Kidney (tissue), 14 donors: Measurements from ENCODE around the gene PINK1. TPM values are rescaled to one million over a fixed set of nuclear protein-coding genes. Genes with fewer than 3 reads are reported as not detected.
A peak's percentile ranks its signal among the peaks of the same experiment; 100 is the strongest.

ENCODE experiments used
- DNase-seq, 5 donors: peaks; one replicate each; pipeline ENCODE4 v3.0.0-alpha.2; 2013 to 2020
- FAIRE-seq: peaks from 2 replicates; lab custom pipeline; 2012; peaks lifted over from hg19 to GRCh38; lab: Jason Lieb, UNC
- H3K27ac ChIP-seq, 2 donors: one replicate each; pipeline ENCODE4 v1.7.0; 2013; ENCODE audit warnings: low read depth in 2 of 2, low read length in 2 of 2, inconsistent platforms in 1 of 2
- H3K27me3 ChIP-seq: one replicate; pipeline ENCODE4 v1.7.1; 2013; ENCODE audit warnings: low read length, inconsistent platforms; ENCODE audit not compliant: control insufficient read depth, insufficient read depth
- H3K36me3 ChIP-seq, 3 donors: one replicate each; pipeline versions ENCODE4 v1.7.0 to v1.7.1; 2013; ENCODE audit warnings: low read length in 3 of 3, control low read depth in 1 of 3, inconsistent platforms in 1 of 3; ENCODE audit not compliant: insufficient read depth in 3 of 3, control insufficient read depth in 2 of 3
- H3K4me1 ChIP-seq, 3 donors: one replicate each; pipeline versions ENCODE4 v1.7.0 to v1.7.1; 2013; ENCODE audit warnings: low read length in 3 of 3, inconsistent platforms in 1 of 3, low read depth in 1 of 3; ENCODE audit not compliant: control insufficient read depth in 2 of 3, insufficient read depth in 2 of 3
- H3K4me3 ChIP-seq, 3 donors: one replicate each; pipeline versions ENCODE4 v1.7.0 to v1.8.1; 2013; ENCODE audit warnings: low read length in 3 of 3, control low read depth in 1 of 3, inconsistent platforms in 1 of 3
- H3K9ac ChIP-seq, 3 donors: one replicate each; pipeline versions ENCODE4 v1.7.0 to v1.7.1; 2013; ENCODE audit warnings: low read length in 3 of 3, control low read depth in 1 of 3, inconsistent platforms in 1 of 3
- H3K9me3 ChIP-seq, 3 donors: one replicate each; pipeline versions ENCODE4 v1.7.0 to v1.7.1; 2013; ENCODE audit warnings: low read length in 3 of 3, control low read depth in 1 of 3, inconsistent platforms in 1 of 3; ENCODE audit not compliant: control insufficient read depth in 2 of 3, insufficient read depth in 1 of 3
- intact Hi-C: fragments of 100-400 bp; cut with DNase I; formaldehyde crosslinking; loops from one replicate; pipeline ENCODE4 v1.11.1; 2022
- polyA plus RNA-seq: library from polyadenylated mRNA; stranded (reverse); fragments of 350-450 nt; fragmentation: Illumina TruSeq; extraction: RNeasy Lipid Tissue Mini Kit (QIAGEN cat#74804); gene quantifications from one replicate; pipeline ENCODE4 v1.2.3, GENCODE V29; 2014; ENCODE audit warnings: low read depth, low replicate concordance; ENCODE audit not compliant: insufficient read depth
- total RNA-seq: library from RNA; stranded (reverse); fragmentation: NEBNext Ultra II Directional; extraction: Animal tissue kit (Norgen Biotek cat#: 25700); gene quantifications from one replicate; pipeline ENCODE4 v1.2.1, GENCODE V29; 2021
- TF ChIP-seq, protein P1 (sequence below): IDR thresholded peaks from 3 replicates; pipeline ENCODE4 v1.5.1; 2012; ENCODE audit warnings: mild to moderate bottlenecking, moderate library complexity, borderline replicate concordance; ENCODE audit not compliant: insufficient read depth; ENCODE audit errors: extremely low read depth
- donor health status: control.
- donor health status: control.
- donor health status: control.
- donor health status: control.
- donor health status: control.
- donor health status: DM: yes; HTN: yes; CAD: no.
- donor health status: Normal renal cell carcinoma (clear cell type).

The PINK1 gene
- total and polyA plus RNA-seq, 2 donors from 2014 or later: 72.7 to 156 TPM

- Histone ChIP-seq H3K27ac (no peak overlapping the region), H3K36me3 (peaks cover 3 to 28% (median 15%) of the 10 kb centered on the region in 3 donors), H3K4me1 (peaks cover 0 to 9% (median 6%) of the 10 kb centered on the region in 3 donors), H3K4me3 (peak overlapping the region in 2 of 3 donors; percentile 72 to 85), H3K9ac (peak overlapping the region; percentile 50 to 95 (median 58)), H3K27me3 (no peaks in the 10 kb centered on the region), H3K9me3 (no peaks in the 10 kb centered on the region)
- intact Hi-C loops: no loop called here
- DNase-seq: peak in 3 of 5 donors; percentile 17 to 62 (median 50)
- no peak for FAIRE-seq
- TF ChIP-seq, protein P1, sequence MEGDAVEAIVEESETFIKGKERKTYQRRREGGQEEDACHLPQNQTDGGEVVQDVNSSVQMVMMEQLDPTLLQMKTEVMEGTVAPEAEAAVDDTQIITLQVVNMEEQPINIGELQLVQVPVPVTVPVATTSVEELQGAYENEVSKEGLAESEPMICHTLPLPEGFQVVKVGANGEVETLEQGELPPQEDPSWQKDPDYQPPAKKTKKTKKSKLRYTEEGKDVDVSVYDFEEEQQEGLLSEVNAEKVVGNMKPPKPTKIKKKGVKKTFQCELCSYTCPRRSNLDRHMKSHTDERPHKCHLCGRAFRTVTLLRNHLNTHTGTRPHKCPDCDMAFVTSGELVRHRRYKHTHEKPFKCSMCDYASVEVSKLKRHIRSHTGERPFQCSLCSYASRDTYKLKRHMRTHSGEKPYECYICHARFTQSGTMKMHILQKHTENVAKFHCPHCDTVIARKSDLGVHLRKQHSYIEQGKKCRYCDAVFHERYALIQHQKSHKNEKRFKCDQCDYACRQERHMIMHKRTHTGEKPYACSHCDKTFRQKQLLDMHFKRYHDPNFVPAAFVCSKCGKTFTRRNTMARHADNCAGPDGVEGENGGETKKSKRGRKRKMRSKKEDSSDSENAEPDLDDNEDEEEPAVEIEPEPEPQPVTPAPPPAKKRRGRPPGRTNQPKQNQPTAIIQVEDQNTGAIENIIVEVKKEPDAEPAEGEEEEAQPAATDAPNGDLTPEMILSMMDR: no peak
These were observed 1.4 kb downstream of the PINK1 start for GRCh38 chr1:20634594-20635084.

- FAIRE-seq (no peak), DNase-seq (no peak)
- Histone ChIP-seq H3K9ac (no peak overlapping the region), H3K36me3 (peaks cover 5 to 33% (median 25%) of the 10 kb centered on the region in 3 donors), H3K4me3 (no peak overlapping the region), H3K9me3 (no peaks in the 10 kb centered on the region), H3K4me1 (peaks cover 0 to 9% (median 6%) of the 10 kb centered on the region in 3 donors), H3K27me3 (no peaks in the 10 kb centered on the region), H3K27ac (no peak overlapping the region)
- TF ChIP-seq, protein P1: no peak
- intact Hi-C loops: no loop called here
These were observed 3.6 kb downstream of the PINK1 start for GRCh38 chr1:20636785-20637347.

GRCh38 chr1:20640183-20640597, 6.9 kb downstream of the PINK1 start:
- H3K27ac ChIP-seq: no peak overlapping the region
- H3K4me3 ChIP-seq: no peak overlapping the region
- H3K9ac ChIP-seq: no peak overlapping the region
- intact Hi-C loops: no loop called here
- TF ChIP-seq, protein P1: peak; percentile 78
- H3K4me1 ChIP-seq: no peaks in the 10 kb centered on the region
- no peaks in the 10 kb centered on the region for H3K27me3 ChIP-seq
- FAIRE-seq: no peak
- no peaks in the 10 kb centered on the region for H3K9me3 ChIP-seq
- peaks cover 8 to 57% (median 47%) of the 10 kb centered on the region in 3 donors for H3K36me3 ChIP-seq
- peak in 3 of 5 donors; percentile 50 to 71 (median 60) for DNase-seq
